Right atrium auricular region (tissue), 2 donors: Measurements from ENCODE around the gene JMJD8. TPM values are rescaled to one million over a fixed set of nuclear protein-coding genes. Genes with fewer than 3 reads are reported as not detected.
A peak's percentile ranks its signal among the peaks of the same experiment; 100 is the strongest.

Experiments used
- DNase-seq: peaks from one replicate; pipeline ENCODE4 v3.0.0-alpha.2; 2019; ENCODE audit warnings: low spot score
- H3K27ac ChIP-seq, 2 donors: fragments of 200-600 bp; sonication (generic); 1 replicate in 1 of 2; 2 replicates in 1 of 2; pipeline ENCODE4 v1.5.1; 2016 to 2019
- H3K27me3 ChIP-seq, 2 donors: fragments of 200-600 bp; sonication (generic); one replicate each; pipeline versions ENCODE4 v1.5.1 to v1.6.0; 2017 to 2019
- H3K36me3 ChIP-seq: fragments of 200-600 bp; sonication (generic); one replicate; pipeline ENCODE4 v1.5.1; 2016
- H3K4me1 ChIP-seq, 2 donors: fragments of 200-600 bp; sonication (generic); one replicate each; pipeline versions ENCODE4 v1.5.1 to v1.6.0; 2017 to 2019
- H3K4me3 ChIP-seq, 2 donors: fragments of 200-600 bp; sonication (generic); 1 replicate in 1 of 2; 2 replicates in 1 of 2; pipeline ENCODE4 v1.5.1; 2017 to 2019; ENCODE audit warnings: mild to moderate bottlenecking in 1 of 2, moderate library complexity in 1 of 2
- H3K9me3 ChIP-seq, 2 donors: fragments of 200-600 bp; sonication (generic); one replicate each; pipeline ENCODE4 v1.5.1; 2019
- total RNA-seq, 2 donors: library from RNA; depleted of rRNA; stranded (reverse); fragments of >200 nt; gene quantifications; one replicate each; pipeline ENCODE4 v1.1.0, GENCODE V29; 2016
- TF ChIP-seq, protein P1 (sequence below), 2 donors: fragments of 200-600 bp; sonication (generic); IDR thresholded peaks; one replicate each; pipeline ENCODE4 v1.5.1; 2019; ENCODE audit warnings: antibody characterized with exemption in 2 of 2

The JMJD8 gene
- total RNA-seq, 2 donors from 2014 or later: 76.4 to 82.1 TPM

- Histone ChIP-seq H3K27me3 (no peaks in the 10 kb centered on the region), H3K36me3 (no peaks in the 10 kb centered on the region), H3K9me3 (no peaks in the 10 kb centered on the region), H3K27ac (peak overlapping the region; percentile 86 to 93), H3K4me3 (peak overlapping the region; percentile 74 to 78), H3K4me1 (peaks cover 0 to 61% of the 10 kb centered on the region in 2 donors)
- no peak for DNase-seq
- TF ChIP-seq, protein P1, sequence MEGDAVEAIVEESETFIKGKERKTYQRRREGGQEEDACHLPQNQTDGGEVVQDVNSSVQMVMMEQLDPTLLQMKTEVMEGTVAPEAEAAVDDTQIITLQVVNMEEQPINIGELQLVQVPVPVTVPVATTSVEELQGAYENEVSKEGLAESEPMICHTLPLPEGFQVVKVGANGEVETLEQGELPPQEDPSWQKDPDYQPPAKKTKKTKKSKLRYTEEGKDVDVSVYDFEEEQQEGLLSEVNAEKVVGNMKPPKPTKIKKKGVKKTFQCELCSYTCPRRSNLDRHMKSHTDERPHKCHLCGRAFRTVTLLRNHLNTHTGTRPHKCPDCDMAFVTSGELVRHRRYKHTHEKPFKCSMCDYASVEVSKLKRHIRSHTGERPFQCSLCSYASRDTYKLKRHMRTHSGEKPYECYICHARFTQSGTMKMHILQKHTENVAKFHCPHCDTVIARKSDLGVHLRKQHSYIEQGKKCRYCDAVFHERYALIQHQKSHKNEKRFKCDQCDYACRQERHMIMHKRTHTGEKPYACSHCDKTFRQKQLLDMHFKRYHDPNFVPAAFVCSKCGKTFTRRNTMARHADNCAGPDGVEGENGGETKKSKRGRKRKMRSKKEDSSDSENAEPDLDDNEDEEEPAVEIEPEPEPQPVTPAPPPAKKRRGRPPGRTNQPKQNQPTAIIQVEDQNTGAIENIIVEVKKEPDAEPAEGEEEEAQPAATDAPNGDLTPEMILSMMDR (IDR thresholded peaks at IDR 0.05): no peak
These were observed 41.7 kb downstream of the JMJD8 start for GRCh38 chr16:642189-643049.

DNA sequence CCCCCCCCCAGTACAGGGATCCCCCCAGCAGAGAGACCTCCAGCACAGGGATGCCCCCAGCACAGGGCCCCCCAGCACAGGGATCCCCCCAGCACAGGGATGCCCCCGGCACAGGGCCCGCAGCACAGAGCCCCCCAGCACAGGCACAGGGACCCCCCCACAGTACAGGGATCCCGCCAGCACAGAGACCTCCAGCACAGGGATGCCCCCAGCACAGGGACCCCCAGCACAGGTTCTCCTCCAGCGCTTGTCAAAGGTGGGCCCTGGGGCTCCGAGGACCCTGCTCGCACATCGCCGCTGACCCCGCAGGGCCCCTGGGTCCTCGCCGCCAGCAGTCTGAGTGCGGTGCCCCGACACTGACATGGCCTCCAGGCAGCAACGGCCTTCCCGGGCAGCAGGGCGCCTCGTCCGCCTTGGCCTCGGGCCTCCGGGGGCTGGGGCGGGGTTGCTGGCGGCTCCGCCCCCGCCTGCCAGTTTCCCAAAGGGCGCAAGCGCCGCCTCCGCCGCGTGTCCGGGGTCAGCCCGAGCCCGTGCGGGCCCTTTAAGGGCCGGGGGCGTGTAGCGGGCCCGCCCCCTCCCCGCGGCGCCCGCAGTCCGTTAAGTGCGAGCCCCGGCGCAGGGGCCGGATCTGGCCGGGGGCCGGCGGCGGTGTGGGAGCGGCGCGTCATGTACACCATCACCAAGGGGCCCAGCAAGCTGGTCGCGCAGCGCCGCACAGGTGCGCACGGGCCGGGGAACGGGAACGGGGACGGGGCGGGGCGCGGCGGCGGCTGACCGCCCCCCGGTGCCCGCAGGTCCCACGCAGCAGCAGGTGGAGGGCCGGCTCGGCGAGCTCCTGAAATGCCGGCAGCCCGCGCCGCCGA lies 42.6 kb downstream of the JMJD8 start, which contains the start of gene MCRIP2:
TSS of gene MCRIP2 (plus strand) at position 503 of the 863 bp plus-strand sequence. CDS start at position 667, 164 bp downstream.
- H3K9me3 ChIP-seq: no peaks in the 10 kb centered on the region
- H3K36me3 ChIP-seq: no peaks in the 10 kb centered on the region
- H3K27me3 ChIP-seq: no peaks in the 10 kb centered on the region
- TF ChIP-seq, protein P1 (IDR thresholded peaks at IDR 0.05): no peak
- H3K4me3 ChIP-seq: peak within 1 kb of the TSS; percentile 74 to 78
- H3K4me1 ChIP-seq: peaks cover 0 to 56% of the 10 kb centered on the region in 2 donors
- peak within 1 kb of the TSS; percentile 86 to 93 for H3K27ac ChIP-seq
- DNase-seq: peak; percentile 76

- Histone ChIP-seq H3K27me3 (no peaks in the 10 kb centered on the region), H3K4me3 (peak overlapping the region in 1 of 2 donors; percentile 78), H3K36me3 (no peaks in the 10 kb centered on the region), H3K4me1 (peaks cover 0 to 50% of the 10 kb centered on the region in 2 donors), H3K9me3 (no peaks in the 10 kb centered on the region), H3K27ac (peak overlapping the region; percentile 26 to 93)
- DNase-seq: no peak
- TF ChIP-seq, protein P1 (IDR thresholded peaks at IDR 0.05): no peak
These were observed 43.5 kb downstream of the JMJD8 start for GRCh38 chr16:640614-641013.

- Histone ChIP-seq H3K36me3 (peaks cover 3% of the 10 kb centered on the region), H3K27me3 (no peaks in the 10 kb centered on the region), H3K9me3 (no peaks in the 10 kb centered on the region), H3K4me1 (peaks cover 0 to 46% of the 10 kb centered on the region in 2 donors), H3K4me3 (no peak overlapping the region), H3K27ac (peak overlapping the region; percentile 99)
- TF ChIP-seq, protein P1 (IDR thresholded peaks at IDR 0.05): no peak
- no peak for DNase-seq
These were observed 45.3 kb downstream of the JMJD8 start for GRCh38 chr16:638836-639235.

- no peak overlapping the region for H3K4me3 ChIP-seq
- H3K27me3 ChIP-seq: no peaks in the 10 kb centered on the region
- no peak for DNase-seq
- peaks cover 6% of the 10 kb centered on the region for H3K36me3 ChIP-seq
- no peaks in the 10 kb centered on the region for H3K9me3 ChIP-seq
- peak overlapping the region; percentile 99 for H3K27ac ChIP-seq
- peaks cover 0 to 43% of the 10 kb centered on the region in 2 donors for H3K4me1 ChIP-seq
- TF ChIP-seq, protein P1 (IDR thresholded peaks at IDR 0.05): no peak
These were observed 46.0 kb downstream of the JMJD8 start for GRCh38 chr16:638034-638543.
